NT2/D1 (cell line): ENCODE data around the gene KCNK16.
A peak's percentile ranks its signal among the peaks of the same experiment; 100 is the strongest.

Experiments used
- DNase-seq: peaks from one replicate; pipeline ENCODE4 v3.0.0-alpha.2; 2011; ENCODE audit warnings: low read depth, low spot score
- H3K27me3 ChIP-seq: 2 replicates; pipeline ENCODE4 v1.6.0; 2011; ENCODE audit warnings: mild to moderate bottlenecking; ENCODE audit not compliant: insufficient read length, insufficient read depth
- H3K36me3 ChIP-seq: 2 replicates; pipeline ENCODE4 v1.6.1; 2011; ENCODE audit warnings: mild to moderate bottlenecking, low read length, mixed read lengths; ENCODE audit not compliant: insufficient read depth, insufficient read length
- H3K4me1 ChIP-seq: 2 replicates; pipeline ENCODE4 v1.5.1; 2011; ENCODE audit not compliant: insufficient read depth, insufficient read length
- H3K4me3 ChIP-seq: 2 replicates; pipeline ENCODE4 v1.5.1; 2011; ENCODE audit warnings: low read depth; ENCODE audit not compliant: insufficient read length
- H3K9ac ChIP-seq: 2 replicates; pipeline ENCODE4 v1.6.0; 2011; ENCODE audit warnings: low read depth; ENCODE audit not compliant: insufficient read length
- H3K9me3 ChIP-seq: 2 replicates; pipeline ENCODE4 v1.5.1; 2011; ENCODE audit warnings: mild to moderate bottlenecking, low read length; ENCODE audit not compliant: insufficient read depth
- SUZ12 ChIP-seq: IDR thresholded peaks from 2 replicates; pipeline ENCODE4 v1.6.1; 2011; ENCODE audit not compliant: insufficient read length, insufficient read depth; ENCODE audit errors: extremely low read depth
- YY1 ChIP-seq: IDR thresholded peaks from 2 replicates; pipeline ENCODE4 v1.6.1; 2011; ENCODE audit not compliant: insufficient read length, insufficient read depth
- ZNF274 ChIP-seq: IDR thresholded peaks from 2 replicates; pipeline ENCODE4 v1.6.1; 2011; ENCODE audit warnings: mild to moderate bottlenecking, low read depth, low read length

Gene KCNK16

DNA sequence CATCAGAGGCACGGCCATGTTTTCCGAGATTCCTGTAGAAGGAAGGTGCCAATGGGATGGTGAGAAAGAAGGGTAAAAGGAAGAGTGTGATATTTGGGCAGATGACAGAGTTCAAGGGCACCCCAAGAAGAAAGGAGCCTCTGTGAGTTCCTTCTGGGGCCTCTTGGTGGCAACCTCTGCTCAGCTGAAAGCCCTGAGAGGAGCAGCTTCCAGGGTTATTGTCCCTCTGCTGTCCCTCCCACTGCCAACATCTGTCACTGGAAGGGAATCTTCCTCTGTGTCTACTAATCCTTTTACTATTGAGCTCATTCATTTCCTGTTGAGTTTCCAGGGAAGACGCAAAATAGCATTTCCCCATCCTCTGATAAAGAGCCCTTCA lies 40.0 kb upstream of the KCNK16 start:
- TF ChIP-seq SUZ12, result no peak
- TF ChIP-seq ZNF274, result no peak
- TF ChIP-seq YY1, result no peak
- Histone ChIP-seq H3K4me3 (no peak overlapping the region), H3K9ac (no peak overlapping the region), H3K36me3 (no peaks in the 10 kb centered on the region), H3K4me1 (no peaks in the 10 kb centered on the region), H3K27me3 (peaks cover 8% of the 10 kb centered on the region), H3K9me3 (no peaks in the 10 kb centered on the region)
- DNase-seq, result no peak

DNA sequence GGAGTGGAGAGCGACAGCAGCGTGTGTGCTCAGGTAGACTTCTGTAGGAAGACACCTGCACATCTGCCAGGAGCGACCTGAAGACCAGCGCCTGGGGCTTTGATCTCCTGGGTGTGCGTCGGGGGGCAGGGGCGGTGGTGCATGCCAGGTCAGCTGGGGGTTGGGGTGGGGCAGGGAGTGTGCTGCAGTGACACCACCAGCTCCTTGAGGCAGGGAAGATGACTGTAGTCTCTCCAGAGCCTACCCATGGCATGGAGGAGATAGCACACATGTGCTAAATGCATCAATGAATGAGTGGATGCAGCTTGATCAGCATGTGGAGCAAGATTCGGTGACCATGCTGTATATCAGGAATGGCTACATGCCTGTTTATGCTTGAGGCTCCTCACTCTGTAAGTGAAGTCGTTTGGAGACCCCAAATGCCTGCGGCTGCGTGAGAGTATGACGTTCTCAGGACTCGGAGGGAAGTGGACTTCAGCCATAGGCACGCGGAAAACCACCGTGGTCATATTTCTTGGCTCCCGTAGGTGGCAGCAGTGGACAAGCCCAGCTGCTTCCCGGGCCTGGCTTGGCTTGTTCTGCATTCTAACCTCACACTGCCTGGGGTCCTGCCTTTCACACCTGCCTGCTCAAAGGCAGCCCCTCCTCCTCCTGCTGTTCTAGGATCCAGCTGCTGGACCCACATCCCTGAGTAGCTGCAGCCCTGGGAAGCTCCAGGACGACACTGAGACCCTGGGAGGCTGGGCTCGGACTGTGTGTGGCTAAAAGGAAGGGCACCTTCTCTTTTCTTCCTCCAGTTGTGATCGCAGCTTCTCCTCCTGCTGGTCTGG lies 39.4 kb upstream of the KCNK16 start:
- DNase-seq, result peak; percentile 47
- Histone ChIP-seq H3K9ac (no peak overlapping the region), H3K9me3 (no peaks in the 10 kb centered on the region)

DNA sequence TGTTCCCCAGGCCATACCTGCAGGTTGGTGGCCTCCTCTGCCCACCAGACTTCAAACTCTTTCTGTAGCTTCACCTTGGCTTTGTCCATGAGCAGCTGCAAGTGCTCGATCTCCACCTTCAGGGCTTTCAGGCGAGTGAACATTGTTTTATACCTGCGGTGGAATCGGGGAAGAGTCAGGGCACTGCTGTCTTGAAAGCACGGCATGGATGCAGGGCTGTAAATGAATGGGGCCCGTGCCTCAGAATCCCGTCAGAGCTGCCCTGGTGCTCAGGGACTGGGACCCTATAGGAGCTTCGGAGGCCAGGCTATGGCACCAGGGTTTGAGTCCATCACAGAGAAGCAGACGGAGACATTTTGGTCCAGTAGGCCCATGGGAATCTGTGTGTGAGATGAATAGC lies 37.9 kb upstream of the KCNK16 start:
- Histone ChIP-seq H3K9ac (no peak overlapping the region), H3K4me3 (no peak overlapping the region), H3K4me1 (no peaks in the 10 kb centered on the region), H3K9me3 (no peaks in the 10 kb centered on the region), H3K27me3 (peaks cover 8% of the 10 kb centered on the region), H3K36me3 (no peaks in the 10 kb centered on the region)
- TF ChIP-seq SUZ12 (no peak), YY1 (no peak)
- DNase-seq, result no peak

More for the DNA sequence above, 39.4 kb upstream of the KCNK16 start:
- TF ChIP-seq SUZ12, result no peak
- H3K4me3 ChIP-seq, result no peak overlapping the region
- H3K27me3 ChIP-seq, result peaks cover 8% of the 10 kb centered on the region
- H3K4me1 ChIP-seq, result no peaks in the 10 kb centered on the region
- no peaks in the 10 kb centered on the region for H3K36me3 ChIP-seq

DNA sequence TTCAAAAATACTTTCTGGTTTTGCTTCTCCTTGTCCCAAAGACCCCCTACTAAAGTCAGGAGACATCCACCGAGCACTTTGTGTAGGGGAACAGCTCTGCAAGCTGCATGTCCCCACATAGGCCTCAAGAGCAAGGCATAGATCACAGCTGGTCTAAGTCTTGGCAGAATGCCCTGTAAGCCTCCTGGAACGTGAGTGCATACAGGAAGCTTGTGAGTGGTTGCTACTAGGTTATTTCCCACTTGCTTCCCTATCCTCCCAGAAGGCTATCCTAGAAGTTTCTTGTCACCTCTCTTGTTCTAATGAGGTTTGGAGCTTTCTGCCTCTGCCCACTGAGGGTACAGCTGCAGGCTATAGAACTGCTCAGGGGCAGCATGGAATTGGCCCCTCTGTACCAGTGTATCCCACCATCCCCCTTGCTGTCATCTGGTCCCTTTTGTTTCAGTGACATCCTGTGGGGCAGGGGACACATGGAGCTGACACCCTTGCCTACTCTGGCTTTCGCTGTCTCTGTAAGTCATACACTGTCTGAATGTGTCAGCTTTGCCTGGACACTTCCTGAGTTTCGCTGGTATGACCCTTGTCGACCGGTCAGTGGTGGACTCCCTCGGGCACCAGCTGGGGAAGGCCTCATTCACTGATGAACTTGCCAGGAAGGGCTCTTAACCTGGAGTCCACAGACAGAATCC lies 35.6 kb upstream of the KCNK16 start:
- H3K9ac ChIP-seq, result no peak overlapping the region
- H3K36me3 ChIP-seq, result no peaks in the 10 kb centered on the region
- H3K4me3 ChIP-seq, result no peak overlapping the region
- TF ChIP-seq YY1 (no peak), ZNF274 (no peak), SUZ12 (no peak)
- H3K4me1 ChIP-seq, result no peaks in the 10 kb centered on the region
- DNase-seq, result no peak
- peaks cover 8% of the 10 kb centered on the region for H3K27me3 ChIP-seq
- H3K9me3 ChIP-seq, result no peaks in the 10 kb centered on the region

DNA sequence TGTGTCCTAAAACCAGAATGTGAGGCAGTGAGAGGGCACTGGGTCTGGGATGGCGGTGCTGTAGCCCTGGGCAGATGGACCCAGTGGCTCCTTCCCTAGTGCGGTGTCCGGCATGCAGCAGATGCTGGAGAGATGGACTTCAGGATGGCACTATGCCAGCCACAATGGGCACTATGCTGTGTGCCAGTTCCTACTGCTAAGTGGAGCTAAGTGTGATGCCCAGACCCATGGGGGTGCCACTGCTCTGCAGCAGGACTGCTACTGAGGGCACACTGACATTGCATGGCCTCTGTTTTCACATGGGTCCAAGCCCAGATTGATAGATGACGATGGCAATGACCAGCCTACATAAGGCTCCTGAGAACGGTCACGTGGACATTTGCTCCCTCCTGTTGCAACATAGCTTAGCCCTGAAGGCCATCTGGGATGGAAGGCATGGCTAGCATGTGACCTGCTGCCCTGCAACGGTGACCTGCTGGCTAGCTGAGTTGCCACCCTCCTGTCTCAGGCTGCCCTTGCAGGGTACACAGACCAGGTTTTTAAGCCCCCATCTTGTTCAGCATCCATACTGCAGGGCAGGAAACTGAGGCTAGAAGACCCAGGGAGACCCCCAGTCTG lies 31.3 kb upstream of the KCNK16 start:
- no peak for DNase-seq
- H3K4me1 ChIP-seq, result no peaks in the 10 kb centered on the region
- H3K4me3 ChIP-seq, result no peak overlapping the region
- no peaks in the 10 kb centered on the region for H3K36me3 ChIP-seq
- TF ChIP-seq SUZ12 (no peak), ZNF274 (no peak)
- no peaks in the 10 kb centered on the region for H3K27me3 ChIP-seq
- H3K9me3 ChIP-seq, result no peaks in the 10 kb centered on the region
- no peak overlapping the region for H3K9ac ChIP-seq

DNA sequence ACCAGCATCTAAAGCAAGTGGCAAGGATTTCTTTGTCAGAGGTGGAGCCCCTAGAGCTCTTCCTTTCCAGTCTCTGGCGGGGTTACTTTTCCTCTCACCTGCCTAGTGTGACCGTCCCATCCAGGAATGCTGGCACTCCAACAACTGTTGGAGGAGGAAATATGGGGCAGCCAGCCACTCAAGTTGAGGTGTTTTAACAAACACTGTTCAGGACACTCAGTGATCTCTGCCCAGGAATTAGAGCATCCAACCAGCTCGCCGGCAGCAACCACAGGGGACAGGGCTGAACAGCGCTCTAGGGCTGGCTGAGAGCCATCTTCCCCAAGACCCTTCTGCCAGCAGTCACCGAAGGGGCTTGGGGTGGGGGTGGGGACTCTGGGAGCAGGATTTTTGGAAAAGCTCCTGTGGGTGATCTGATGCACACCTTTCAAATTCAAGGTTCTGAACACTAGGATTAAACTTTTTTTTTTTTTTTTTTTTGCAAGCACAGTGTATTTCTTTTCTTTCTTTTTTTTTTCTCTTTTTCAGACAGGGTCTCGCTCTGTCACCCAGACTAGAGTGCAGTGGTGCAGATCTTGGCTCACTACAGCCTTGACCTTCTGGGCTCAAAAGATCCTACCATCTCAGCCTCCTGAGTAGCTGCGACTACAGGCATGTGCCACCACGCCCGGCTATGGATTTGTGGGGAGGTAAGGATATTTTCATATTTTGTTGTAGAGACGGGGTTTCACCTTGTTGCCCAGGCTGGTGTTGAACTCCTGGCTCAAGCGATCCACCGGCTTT lies 28.4 kb upstream of the KCNK16 start:
- no peak overlapping the region for H3K4me3 ChIP-seq
- TF ChIP-seq SUZ12 (no peak), YY1 (no peak), ZNF274 (no peak)
- H3K36me3 ChIP-seq, result no peaks in the 10 kb centered on the region
- no peaks in the 10 kb centered on the region for H3K9me3 ChIP-seq
- no peaks in the 10 kb centered on the region for H3K4me1 ChIP-seq
- no peaks in the 10 kb centered on the region for H3K27me3 ChIP-seq
- no peak for DNase-seq
- H3K9ac ChIP-seq, result no peak overlapping the region

DNA sequence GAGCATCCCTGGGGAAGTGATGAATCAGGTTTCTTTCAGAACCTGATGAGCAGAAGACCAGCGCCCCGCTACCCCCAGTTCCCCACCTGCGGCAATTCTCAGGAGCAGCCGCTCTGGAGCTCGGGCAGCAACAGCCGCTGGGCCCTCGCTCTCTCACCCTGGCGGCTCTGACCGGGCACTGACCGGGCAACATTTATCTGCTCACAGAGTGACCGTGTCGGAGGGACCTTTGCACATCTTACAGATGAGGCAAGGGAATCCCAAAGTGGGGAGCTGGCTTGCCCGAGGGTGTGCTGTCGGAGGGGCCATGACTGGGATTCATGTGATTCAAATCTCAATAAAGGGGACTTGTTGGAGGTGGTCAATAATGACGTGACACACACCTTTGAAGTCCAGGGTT lies 26.2 kb upstream of the KCNK16 start:
- Histone ChIP-seq H3K27me3 (no peaks in the 10 kb centered on the region), H3K36me3 (no peaks in the 10 kb centered on the region), H3K9me3 (no peaks in the 10 kb centered on the region), H3K4me3 (no peak overlapping the region), H3K4me1 (no peaks in the 10 kb centered on the region), H3K9ac (no peak overlapping the region)
- no peak for DNase-seq
- TF ChIP-seq SUZ12 (no peak), ZNF274 (no peak), YY1 (no peak)
